ENCODE measurements around the gene TTC9B.
"Not testable (repeated sequence)": the region's sequence is repeated elsewhere in the genome, so short reads cannot be mapped to it uniquely, and the experiment has no call there.

Gene TTC9B

GRCh38 chr19:40233811-40234389 lies 15.7 kb upstream of the TTC9B start:
- DNase-seq (ENCODE audit: low read depth in 2 of 2, low spot score in 1 of 2) = no peak

- DNase-seq (ENCODE audit: low read depth in 2 of 2, low spot score in 1 of 2) = no peak
Measured at GRCh38 chr19:40232949-40233810, 15.0 kb upstream of the TTC9B start.

- no peak for DNase-seq (ENCODE audit: low read depth in 2 of 2, low spot score in 1 of 2)
Measured at GRCh38 chr19:40232479-40232878, 14.3 kb upstream of the TTC9B start.

GRCh38 chr19:40231544-40232424 lies 13.6 kb upstream of the TTC9B start:
- DNase-seq (ENCODE audit: low read depth in 2 of 2, low spot score in 1 of 2) = no peak

- DNase-seq (ENCODE audit: low read depth in 2 of 2, low spot score in 1 of 2) = no peak
Measured at GRCh38 chr19:40231057-40231456, 12.9 kb upstream of the TTC9B start.

GRCh38 chr19:40229926-40230417 lies 11.8 kb upstream of the TTC9B start:
- DNase-seq (ENCODE audit: low read depth in 2 of 2, low spot score in 1 of 2) = no peak

GRCh38 chr19:40229484-40229883 lies 11.3 kb upstream of the TTC9B start:
- no peak for DNase-seq (ENCODE audit: low read depth in 2 of 2, low spot score in 1 of 2)

- no peak for DNase-seq (ENCODE audit: low read depth in 2 of 2, low spot score in 1 of 2)
Measured at GRCh38 chr19:40228863-40229262, 10.7 kb upstream of the TTC9B start.

- DNase-seq (ENCODE audit: low read depth in 2 of 2, low spot score in 1 of 2) = no peak
Measured at GRCh38 chr19:40228346-40228745, 10.2 kb upstream of the TTC9B start.

- no peak for DNase-seq (ENCODE audit: low read depth in 2 of 2, low spot score in 1 of 2)
Measured at GRCh38 chr19:40225440-40226305, 7.5 kb upstream of the TTC9B start.

GRCh38 chr19:40224342-40225150 lies 6.4 kb upstream of the TTC9B start:
- no peak for DNase-seq (ENCODE audit: low read depth in 2 of 2, low spot score in 1 of 2)

- DNase-seq (ENCODE audit: low read depth in 2 of 2, low spot score in 1 of 2) = no peak
Measured at GRCh38 chr19:40223135-40223822, 5.1 kb upstream of the TTC9B start.

GRCh38 chr19:40221858-40222619 lies 3.9 kb upstream of the TTC9B start:
- peak; percentile 15 to 41 for DNase-seq (ENCODE audit: low read depth in 2 of 2, low spot score in 1 of 2)

GRCh38 chr19:40220674-40221073 lies 2.5 kb upstream of the TTC9B start:
- DNase-seq (ENCODE audit: low read depth in 2 of 2, low spot score in 1 of 2) = no peak

- no peak for DNase-seq (ENCODE audit: low read depth in 2 of 2, low spot score in 1 of 2)
Measured at GRCh38 chr19:40219721-40220276, 1.6 kb upstream of the TTC9B start.

- DNase-seq (ENCODE audit: low read depth in 2 of 2, low spot score in 1 of 2) = not testable (repeated sequence)
Measured at GRCh38 chr19:40219029-40219428, 845 bp upstream of the TTC9B start.

GRCh38 chr19:40217027-40217810 lies 965 bp downstream of the TTC9B start:
- DNase-seq (ENCODE audit: low read depth in 2 of 2, low spot score in 1 of 2) = no peak

- no peak for DNase-seq (ENCODE audit: low read depth in 2 of 2, low spot score in 1 of 2)
Measured at GRCh38 chr19:40216777-40217026, 1.5 kb downstream of the TTC9B start.
